Immature natural killer cell (primary cell): Measurements from ENCODE around the gene CDCA8. TPM values are rescaled to one million over a fixed set of nuclear protein-coding genes. Genes with fewer than 3 reads are reported as not detected.

ENCODE experiments used
- DNase-seq, 3 donors: peaks; one replicate each; pipeline ENCODE4 v3.0.0; 2022; ENCODE audit warnings: mixed read lengths in 1 of 3
- H3K27ac Mint-ChIP-seq, 6 donors: one replicate each; pipeline ENCODE4 v1.8.0; 2020; ENCODE audit warnings: mixed read lengths in 6 of 6, mild to moderate bottlenecking in 5 of 6, inconsistent platforms in 4 of 6, moderate library complexity in 3 of 6
- H3K27me3 Mint-ChIP-seq, 3 donors: one replicate each; pipeline ENCODE4 v1.8.0; 2020 to 2021; ENCODE audit warnings: low read depth in 3 of 3, mild to moderate bottlenecking in 3 of 3, mixed read lengths in 3 of 3, moderate library complexity in 3 of 3, inconsistent platforms in 1 of 3
- H3K36me3 Mint-ChIP-seq, 3 donors: one replicate each; pipeline ENCODE4 v1.8.0; 2020; ENCODE audit warnings: mixed read lengths in 3 of 3, inconsistent platforms in 2 of 3, mild to moderate bottlenecking in 2 of 3
- H3K4me1 Mint-ChIP-seq, 2 donors: one replicate each; pipeline ENCODE4 v1.8.0; 2020; ENCODE audit warnings: inconsistent platforms in 2 of 2, mild to moderate bottlenecking in 2 of 2, mixed read lengths in 2 of 2, moderate library complexity in 1 of 2
- H3K4me3 Mint-ChIP-seq, 5 donors: one replicate each; pipeline ENCODE4 v1.8.0; 2020; ENCODE audit warnings: mild to moderate bottlenecking in 5 of 5, mixed read lengths in 5 of 5, inconsistent platforms in 3 of 5, moderate library complexity in 3 of 5
- H3K9me3 Mint-ChIP-seq, 6 donors: one replicate each; pipeline ENCODE4 v1.8.0; 2020; ENCODE audit warnings: mild to moderate bottlenecking in 6 of 6, mixed read lengths in 6 of 6, inconsistent platforms in 4 of 6, moderate library complexity in 3 of 6
- polyA plus RNA-seq, 3 donors: library from polyadenylated mRNA; unstranded; fragments of 300-500 nt; fragmentation: Illumina TruSeq; gene quantifications; one replicate each; pipeline ENCODE4 v1.2.3, GENCODE V29; 2021

CDCA8 gene
- polyA plus RNA-seq = 1 to 10 TPM; 2.6 to 6.1 (median 5.4) TPM

DNA sequence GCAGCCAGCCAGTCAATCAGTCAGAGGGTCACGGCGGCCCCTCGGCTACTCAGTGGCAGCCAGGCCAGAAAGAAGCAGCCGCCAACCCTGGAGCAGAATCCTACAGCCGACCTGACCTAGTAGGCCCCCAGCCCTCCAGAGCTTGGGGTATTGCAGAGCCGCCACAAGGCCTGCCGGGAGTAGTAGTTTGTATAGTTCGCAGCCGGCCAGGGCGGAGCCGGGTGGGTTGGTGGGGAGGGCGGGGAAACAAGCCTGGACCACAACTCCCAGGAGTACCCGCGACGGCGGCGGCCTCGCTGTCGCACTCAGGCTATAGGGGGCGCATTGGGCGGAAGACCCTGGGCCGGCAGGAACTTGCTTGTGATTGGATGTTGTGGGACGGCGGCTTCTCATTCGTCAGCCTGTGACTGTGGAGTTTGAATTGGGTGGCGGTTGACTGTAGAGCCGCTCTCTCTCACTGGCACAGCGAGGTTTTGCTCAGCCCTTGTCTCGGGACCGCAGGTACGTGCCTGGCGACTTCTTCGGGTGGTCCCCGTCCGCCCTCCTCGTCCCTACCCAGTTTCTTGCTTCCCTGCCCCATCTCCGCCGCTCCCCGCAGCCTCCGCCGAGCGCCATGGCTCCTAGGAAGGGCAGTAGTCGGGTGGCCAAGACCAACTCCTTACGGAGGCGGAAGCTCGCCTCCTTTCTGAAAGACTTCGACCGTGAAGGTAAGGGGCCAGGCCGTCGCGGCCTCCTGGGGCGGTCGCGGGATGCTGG, at the start of gene CDCA8:
Gene CDCA8, plus strand, starts transcription at position 439 of the 756 bp plus-strand sequence. Its CDS starts 175 bp downstream, at position 614.
- Mint-ChIP-seq H3K4me1 (peaks cover 42 to 43% of the 10 kb centered on the region in 2 donors), H3K9me3 (no peaks in the 10 kb centered on the region), H3K27me3 (peaks cover 7 to 9% (median 9%) of the 10 kb centered on the region in 3 donors), H3K27ac (peak within 1 kb of the TSS; percentile 86 to 95 (median 91)), H3K36me3 (peaks cover 0 to 6% (median 4%) of the 10 kb centered on the region in 3 donors), H3K4me3 (peak within 1 kb of the TSS; percentile 87 to 95 (median 92))
- DNase-seq = peak; percentile 97

- H3K27ac Mint-ChIP-seq = no peak overlapping the region
- no peaks in the 10 kb centered on the region for H3K4me1 Mint-ChIP-seq
- H3K36me3 Mint-ChIP-seq = no peaks in the 10 kb centered on the region
- peaks cover 0 to 6% (median 5%) of the 10 kb centered on the region in 3 donors for H3K27me3 Mint-ChIP-seq
- DNase-seq = no peak
- H3K4me3 Mint-ChIP-seq = no peak overlapping the region
- H3K9me3 Mint-ChIP-seq = no peaks in the 10 kb centered on the region
Observed at GRCh38 chr1:37647281-37647680, 45.0 kb upstream of the CDCA8 start.

- peaks cover 0 to 6% (median 0%) of the 10 kb centered on the region in 3 donors for H3K27me3 Mint-ChIP-seq
- H3K4me1 Mint-ChIP-seq = no peaks in the 10 kb centered on the region
- no peaks in the 10 kb centered on the region for H3K36me3 Mint-ChIP-seq
- H3K9me3 Mint-ChIP-seq = no peaks in the 10 kb centered on the region
- no peak overlapping the region for H3K4me3 Mint-ChIP-seq
- no peak overlapping the region for H3K27ac Mint-ChIP-seq
- no peak for DNase-seq
Observed at GRCh38 chr1:37650173-37650572, 42.1 kb upstream of the CDCA8 start.

- Mint-ChIP-seq H3K27me3 (peaks cover 0 to 6% (median 3%) of the 10 kb centered on the region in 3 donors), H3K9me3 (no peaks in the 10 kb centered on the region), H3K36me3 (no peaks in the 10 kb centered on the region), H3K4me1 (no peaks in the 10 kb centered on the region), H3K27ac (no peak overlapping the region), H3K4me3 (no peak overlapping the region)
- DNase-seq = no peak
Observed at GRCh38 chr1:37650721-37651120, 41.6 kb upstream of the CDCA8 start.

DNA sequence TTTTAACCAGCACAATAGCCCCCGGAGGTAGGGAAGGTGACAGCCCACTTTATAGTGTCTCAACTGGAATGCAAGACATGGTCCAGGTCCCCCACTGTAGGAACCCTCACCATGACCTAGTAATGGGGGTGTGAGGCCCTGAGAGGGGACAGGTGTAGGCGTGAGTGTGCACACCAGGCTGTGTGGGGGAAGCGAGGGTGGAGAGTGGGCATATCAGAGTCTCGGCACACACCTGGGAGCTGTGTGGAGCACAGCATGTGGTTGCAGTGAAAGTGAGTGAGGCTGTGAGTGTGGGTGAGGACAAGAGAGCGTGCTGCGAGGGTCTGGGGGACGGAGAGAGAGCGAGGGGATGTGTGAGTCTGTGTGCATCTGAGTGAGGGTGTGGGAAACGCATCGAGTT, 40.5 kb upstream of the CDCA8 start:
- peaks cover 0 to 6% (median 3%) of the 10 kb centered on the region in 3 donors for H3K27me3 Mint-ChIP-seq
- no peak overlapping the region for H3K4me3 Mint-ChIP-seq
- no peaks in the 10 kb centered on the region for H3K9me3 Mint-ChIP-seq
- H3K36me3 Mint-ChIP-seq = no peaks in the 10 kb centered on the region
- H3K27ac Mint-ChIP-seq = no peak overlapping the region
- no peak for DNase-seq
- H3K4me1 Mint-ChIP-seq = no peaks in the 10 kb centered on the region

- peaks cover 0 to 6% (median 3%) of the 10 kb centered on the region in 3 donors for H3K27me3 Mint-ChIP-seq
- no peaks in the 10 kb centered on the region for H3K9me3 Mint-ChIP-seq
- no peak for DNase-seq
- no peak overlapping the region for H3K4me3 Mint-ChIP-seq
- no peaks in the 10 kb centered on the region for H3K4me1 Mint-ChIP-seq
- H3K36me3 Mint-ChIP-seq = no peaks in the 10 kb centered on the region
- no peak overlapping the region for H3K27ac Mint-ChIP-seq
Observed at GRCh38 chr1:37652976-37653375, 39.3 kb upstream of the CDCA8 start.

DNA sequence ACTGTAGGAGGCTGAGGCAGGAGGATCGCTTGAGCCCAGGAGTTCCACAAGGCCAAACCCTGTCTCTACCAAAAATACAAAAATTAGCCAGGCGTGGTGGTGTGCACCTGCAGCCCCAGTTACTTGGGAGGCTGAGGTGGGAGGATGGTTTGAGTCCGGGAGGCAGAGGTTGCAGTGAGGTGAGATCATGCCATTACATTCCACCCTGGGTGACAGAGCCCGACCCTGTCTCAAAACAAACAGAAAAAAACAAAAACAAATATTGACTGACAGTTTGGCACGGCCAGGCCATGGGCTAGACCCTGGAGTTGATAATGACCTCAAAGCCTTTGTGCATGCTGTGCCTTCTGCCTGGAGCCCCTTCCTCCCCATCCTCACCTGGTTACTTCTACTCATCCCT, 38.4 kb upstream of the CDCA8 start:
- Mint-ChIP-seq H3K4me3 (no peak overlapping the region), H3K27me3 (peaks cover 0 to 6% (median 3%) of the 10 kb centered on the region in 3 donors), H3K27ac (no peak overlapping the region), H3K4me1 (no peaks in the 10 kb centered on the region), H3K9me3 (no peaks in the 10 kb centered on the region), H3K36me3 (no peaks in the 10 kb centered on the region)
- DNase-seq = no peak

DNA sequence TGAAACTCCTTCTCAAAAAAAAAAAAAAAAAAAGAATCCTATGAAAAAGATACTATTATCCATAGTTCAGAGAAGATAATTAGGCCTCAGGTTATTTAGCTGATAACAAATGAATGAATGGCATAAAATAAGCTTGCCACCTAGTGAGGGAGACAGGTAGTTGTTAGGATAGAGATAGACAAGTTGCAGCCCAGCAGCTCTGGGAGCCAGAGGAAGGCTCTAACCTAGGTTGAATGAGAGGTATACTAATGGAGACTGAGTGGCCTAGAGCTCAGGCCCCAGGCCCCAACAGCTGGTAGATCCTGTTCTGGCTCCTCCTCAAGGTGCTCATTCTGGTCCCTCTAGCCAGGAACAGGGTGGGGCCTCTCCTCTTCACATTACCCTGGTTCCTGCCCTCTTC, 37.0 kb upstream of the CDCA8 start:
- no peak for DNase-seq
- Mint-ChIP-seq H3K4me3 (no peak overlapping the region), H3K36me3 (no peaks in the 10 kb centered on the region), H3K4me1 (no peaks in the 10 kb centered on the region), H3K27ac (no peak overlapping the region), H3K27me3 (peaks cover 0 to 5% (median 3%) of the 10 kb centered on the region in 3 donors), H3K9me3 (peaks cover 0 to 1% (median 0%) of the 10 kb centered on the region in 6 donors)

DNA sequence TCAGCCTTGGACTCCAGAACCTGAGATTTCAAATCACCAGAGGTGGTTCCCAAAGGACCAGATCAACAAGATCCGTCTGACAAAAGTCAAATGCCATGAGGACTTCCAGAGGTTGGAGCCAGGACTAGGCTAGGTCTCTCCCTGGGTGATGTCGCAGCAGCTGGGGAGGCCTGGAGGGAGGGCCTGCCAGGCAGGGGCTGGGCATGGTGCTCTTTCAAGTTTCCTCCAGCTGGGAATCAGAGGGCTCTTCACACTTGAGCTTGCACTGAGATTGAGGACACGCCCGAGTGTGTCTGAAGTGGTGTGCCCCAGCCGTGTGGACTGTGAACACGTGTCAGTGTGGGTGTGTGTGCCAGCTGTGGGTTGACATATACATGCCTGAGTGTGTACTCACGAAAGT, 36.3 kb upstream of the CDCA8 start:
- H3K27me3 Mint-ChIP-seq = peaks cover 0 to 7% (median 3%) of the 10 kb centered on the region in 3 donors
- no peak overlapping the region for H3K27ac Mint-ChIP-seq
- peaks cover 0 to 1% (median 0%) of the 10 kb centered on the region in 6 donors for H3K9me3 Mint-ChIP-seq
- no peaks in the 10 kb centered on the region for H3K4me1 Mint-ChIP-seq
- H3K4me3 Mint-ChIP-seq = no peak overlapping the region
- H3K36me3 Mint-ChIP-seq = no peaks in the 10 kb centered on the region
- DNase-seq = no peak

DNA sequence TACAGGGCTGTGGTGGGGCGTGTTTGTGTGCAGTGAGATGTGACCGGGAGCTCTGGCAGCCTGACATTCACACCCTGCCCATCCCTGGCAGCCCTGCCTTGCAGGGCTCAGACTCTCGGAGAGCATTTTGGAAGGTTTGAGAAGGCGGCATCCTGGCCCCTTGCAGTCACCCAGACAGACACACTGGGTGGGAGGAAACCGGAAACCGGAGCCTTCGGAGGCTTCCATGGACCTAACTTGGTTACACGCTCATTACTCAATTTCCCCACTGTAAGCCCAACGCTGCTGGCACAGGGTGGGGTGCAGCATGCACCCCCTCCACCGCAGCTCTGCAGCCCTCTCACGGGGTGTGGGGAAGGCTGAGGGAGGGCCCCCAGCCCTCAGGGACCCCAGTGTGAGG, 35.4 kb upstream of the CDCA8 start:
- H3K4me1 Mint-ChIP-seq = no peaks in the 10 kb centered on the region
- DNase-seq = no peak
- no peak overlapping the region for H3K27ac Mint-ChIP-seq
- H3K4me3 Mint-ChIP-seq = no peak overlapping the region
- H3K9me3 Mint-ChIP-seq = peaks cover 0 to 1% (median 0%) of the 10 kb centered on the region in 6 donors
- no peaks in the 10 kb centered on the region for H3K36me3 Mint-ChIP-seq
- H3K27me3 Mint-ChIP-seq = peaks cover 0 to 5% (median 5%) of the 10 kb centered on the region in 3 donors

GRCh38 chr1:37657620-37658412, 34.5 kb upstream of the CDCA8 start:
- DNase-seq = no peak
- Mint-ChIP-seq H3K27me3 (peaks cover 0 to 6% (median 5%) of the 10 kb centered on the region in 3 donors), H3K4me1 (no peaks in the 10 kb centered on the region), H3K27ac (no peak overlapping the region), H3K36me3 (no peaks in the 10 kb centered on the region), H3K4me3 (no peak overlapping the region), H3K9me3 (peaks cover 0 to 1% (median 0%) of the 10 kb centered on the region in 6 donors)

GRCh38 chr1:37658486-37658885, 33.8 kb upstream of the CDCA8 start:
- no peaks in the 10 kb centered on the region for H3K36me3 Mint-ChIP-seq
- no peak overlapping the region for H3K27ac Mint-ChIP-seq
- H3K9me3 Mint-ChIP-seq = peaks cover 0 to 1% (median 0%) of the 10 kb centered on the region in 6 donors
- H3K27me3 Mint-ChIP-seq = peaks cover 2 to 6% (median 5%) of the 10 kb centered on the region in 3 donors
- DNase-seq = no peak
- H3K4me1 Mint-ChIP-seq = no peaks in the 10 kb centered on the region
- H3K4me3 Mint-ChIP-seq = no peak overlapping the region

DNA sequence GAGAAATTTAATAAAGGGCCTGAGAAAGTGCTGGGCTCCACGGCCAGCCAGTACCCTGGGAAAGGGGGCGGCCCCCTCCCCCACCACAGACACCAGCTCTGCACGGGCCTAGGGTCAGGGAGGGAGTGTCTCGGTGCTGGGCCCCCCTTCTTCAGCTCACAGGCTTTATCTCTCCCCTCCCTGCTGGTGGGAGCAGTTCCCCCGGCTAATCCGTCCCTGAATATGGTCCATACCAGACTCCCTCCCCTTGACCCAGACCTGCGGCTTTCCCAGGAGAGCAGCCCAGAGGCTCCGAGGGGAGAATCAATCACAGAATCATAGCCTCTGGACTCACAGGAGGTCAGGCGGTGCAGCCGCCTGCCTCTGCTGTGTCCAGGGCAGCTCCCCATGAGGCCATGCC, 31.7 kb upstream of the CDCA8 start:
- Mint-ChIP-seq H3K27ac (no peak overlapping the region), H3K4me3 (no peak overlapping the region), H3K27me3 (peaks cover 2 to 5% (median 4%) of the 10 kb centered on the region in 3 donors), H3K36me3 (no peaks in the 10 kb centered on the region), H3K4me1 (no peaks in the 10 kb centered on the region), H3K9me3 (peaks cover 0 to 1% (median 0%) of the 10 kb centered on the region in 6 donors)
- no peak for DNase-seq

DNA sequence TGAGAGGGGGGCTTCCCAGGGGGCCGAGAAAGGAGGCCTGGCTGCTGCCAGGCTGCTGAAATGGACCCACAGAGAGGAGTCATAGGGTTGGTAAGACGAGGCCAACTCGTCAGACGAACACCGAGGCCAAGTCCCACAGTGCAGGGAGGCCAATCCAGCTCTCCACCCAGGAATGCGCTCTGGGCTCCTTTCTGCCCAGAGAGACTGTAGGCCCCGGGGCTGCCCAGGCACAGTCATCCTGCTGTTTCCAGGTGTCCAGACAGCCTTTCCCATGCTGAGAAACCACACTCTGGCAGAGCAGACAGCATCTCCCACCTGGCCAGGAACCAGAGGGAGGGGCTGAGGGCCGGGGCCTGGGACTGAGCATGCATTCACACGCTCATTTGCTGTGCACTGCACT, 30.9 kb upstream of the CDCA8 start:
- H3K4me1 Mint-ChIP-seq = no peaks in the 10 kb centered on the region
- DNase-seq = no peak
- H3K36me3 Mint-ChIP-seq = no peaks in the 10 kb centered on the region
- peaks cover 0 to 1% (median 0%) of the 10 kb centered on the region in 6 donors for H3K9me3 Mint-ChIP-seq
- peaks cover 2 to 5% (median 3%) of the 10 kb centered on the region in 3 donors for H3K27me3 Mint-ChIP-seq
- H3K4me3 Mint-ChIP-seq = no peak overlapping the region
- H3K27ac Mint-ChIP-seq = no peak overlapping the region
